SKM-1 (cell line): Measurements from ENCODE around the gene VANGL1.
"Not testable (repeated sequence)": the region's sequence is repeated elsewhere in the genome, so short reads cannot be mapped to it uniquely, and the experiment has no call there.

Experiments
- DNase-seq: peaks from one replicate; lab custom pipeline; 2025; ENCODE audit not compliant: unreplicated experiment; lab: John Stamatoyannopoulos, UW

VANGL1 gene

GRCh38 chr1:115641762-115642167 lies at the start of gene VANGL1:
VANGL1 (plus strand) TSS chr1:115641970; CDS start chr1:115651414, 9,444 bp downstream.
- DNase-seq: peak; percentile 25

GRCh38 chr1:115592264-115592663 lies 49.5 kb upstream of the VANGL1 start:
- DNase-seq: no peak

GRCh38 chr1:115593365-115594259 lies 48.2 kb upstream of the VANGL1 start:
- DNase-seq: no peak

- no peak for DNase-seq
Measured at GRCh38 chr1:115594600-115594999, 47.2 kb upstream of the VANGL1 start.

GRCh38 chr1:115595279-115596079 lies 46.3 kb upstream of the VANGL1 start:
- peak; percentile 75 for DNase-seq

- no peak for DNase-seq
Measured at GRCh38 chr1:115596080-115596780, 45.5 kb upstream of the VANGL1 start.

GRCh38 chr1:115604508-115604907 lies 37.3 kb upstream of the VANGL1 start:
- DNase-seq: no peak

- no peak for DNase-seq
Measured at GRCh38 chr1:115606305-115606704, 35.5 kb upstream of the VANGL1 start.

GRCh38 chr1:115609021-115609420 lies 32.7 kb upstream of the VANGL1 start:
- DNase-seq: no peak

- no peak for DNase-seq
Measured at GRCh38 chr1:115613767-115614166, 28.0 kb upstream of the VANGL1 start.

- DNase-seq: no peak
Measured at GRCh38 chr1:115620453-115620852, 21.3 kb upstream of the VANGL1 start.

- DNase-seq: peak; percentile 1
Measured at GRCh38 chr1:115620950-115621349, 20.8 kb upstream of the VANGL1 start.

- DNase-seq: no peak
Measured at GRCh38 chr1:115624859-115625258, 16.9 kb upstream of the VANGL1 start.

GRCh38 chr1:115630342-115630741 lies 11.4 kb upstream of the VANGL1 start:
- no peak for DNase-seq

GRCh38 chr1:115632251-115633026 lies 9.3 kb upstream of the VANGL1 start:
- no peak for DNase-seq

GRCh38 chr1:115633606-115634005 lies 8.2 kb upstream of the VANGL1 start:
- not testable (repeated sequence) for DNase-seq

GRCh38 chr1:115637247-115637646 lies 4.5 kb upstream of the VANGL1 start:
- not testable (repeated sequence) for DNase-seq

GRCh38 chr1:115640384-115640783 lies 1.4 kb upstream of the VANGL1 start:
- no peak for DNase-seq

- DNase-seq: peak; percentile 23
Measured at GRCh38 chr1:115642168-115643072, 650 bp downstream of the VANGL1 start.
